GM12865 (cell line): Measurements from ENCODE around the gene HSD11B2.

Experiments
- DNase-seq: peaks from one replicate; pipeline ENCODE4 v3.0.0; 2010; ENCODE audit warnings: low read depth
- H3K4me3 ChIP-seq: 2 replicates; pipeline ENCODE4 v1.5.1; 2011; ENCODE audit warnings: mild to moderate bottlenecking, low read depth, low read length, control low read depth
- CTCF ChIP-seq: IDR thresholded peaks from 2 replicates; pipeline ENCODE4 v1.5.1; 2011; ENCODE audit warnings: low read length, control low read depth, low read depth, inconsistent platforms; ENCODE audit not compliant: insufficient read depth; ENCODE audit errors: missing control alignments

HSD11B2 gene

GRCh38 chr16:67437513-67437912, 6.6 kb downstream of the HSD11B2 start:
- TF ChIP-seq CTCF = no peak
- peak; percentile 36 for DNase-seq
- H3K4me3 ChIP-seq = no peak overlapping the region

GRCh38 chr16:67438098-67438791, 7.3 kb downstream of the HSD11B2 start:
- no peak overlapping the region for H3K4me3 ChIP-seq
- TF ChIP-seq CTCF = no peak
- DNase-seq = no peak

- no peak for DNase-seq
- no peak for TF ChIP-seq CTCF
- H3K4me3 ChIP-seq = no peak overlapping the region
These were observed 8.0 kb downstream of the HSD11B2 start for GRCh38 chr16:67438824-67439393.

- DNase-seq = no peak
These were observed 10.4 kb downstream of the HSD11B2 start for GRCh38 chr16:67441271-67441753.

GRCh38 chr16:67441907-67442306, 11.0 kb downstream of the HSD11B2 start:
- no peak for TF ChIP-seq CTCF
- H3K4me3 ChIP-seq = no peak overlapping the region
- no peak for DNase-seq

More at GRCh38 chr16:67441271-67441753, 10.4 kb downstream of the HSD11B2 start:
- no peak for TF ChIP-seq CTCF
- H3K4me3 ChIP-seq = no peak overlapping the region

GRCh38 chr16:67442581-67443255, 11.8 kb downstream of the HSD11B2 start:
- H3K4me3 ChIP-seq = no peak overlapping the region
- no peak for TF ChIP-seq CTCF

More at GRCh38 chr16:67442581-67443255, 11.8 kb downstream of the HSD11B2 start:
- DNase-seq = no peak
